Germinal center (tissue), 1 donor: ENCODE results near the gene CD19.
"Not testable (repeated sequence)": the region's sequence is repeated elsewhere in the genome, so short reads cannot be mapped to it uniquely, and the experiment has no call there.

Source experiments
- DNase-seq: peaks from one replicate; pipeline ENCODE4 v3.0.0; 2012; ENCODE audit warnings: mixed read lengths, low spot score

CD19 gene

DNA sequence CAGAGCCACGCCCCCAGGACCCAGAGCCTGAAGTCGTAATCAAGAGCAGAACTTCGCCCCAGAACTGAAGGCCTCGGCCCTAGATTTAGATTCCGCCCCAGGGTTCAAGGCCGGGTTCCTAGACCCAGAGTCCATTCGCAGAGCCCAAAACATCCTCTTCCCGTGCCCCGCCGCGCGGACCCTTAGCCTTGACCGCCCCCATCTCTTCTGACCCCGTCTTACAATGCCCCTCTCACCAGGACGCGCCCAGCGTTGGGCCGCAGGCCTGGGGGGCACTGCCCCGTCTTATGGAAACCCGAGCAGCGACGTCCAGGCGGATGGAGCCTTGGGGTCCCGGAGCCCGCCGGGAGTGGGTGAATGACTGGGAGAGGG lies 5.0 kb downstream of the CD19 start:
- DNase-seq: no peak

DNA sequence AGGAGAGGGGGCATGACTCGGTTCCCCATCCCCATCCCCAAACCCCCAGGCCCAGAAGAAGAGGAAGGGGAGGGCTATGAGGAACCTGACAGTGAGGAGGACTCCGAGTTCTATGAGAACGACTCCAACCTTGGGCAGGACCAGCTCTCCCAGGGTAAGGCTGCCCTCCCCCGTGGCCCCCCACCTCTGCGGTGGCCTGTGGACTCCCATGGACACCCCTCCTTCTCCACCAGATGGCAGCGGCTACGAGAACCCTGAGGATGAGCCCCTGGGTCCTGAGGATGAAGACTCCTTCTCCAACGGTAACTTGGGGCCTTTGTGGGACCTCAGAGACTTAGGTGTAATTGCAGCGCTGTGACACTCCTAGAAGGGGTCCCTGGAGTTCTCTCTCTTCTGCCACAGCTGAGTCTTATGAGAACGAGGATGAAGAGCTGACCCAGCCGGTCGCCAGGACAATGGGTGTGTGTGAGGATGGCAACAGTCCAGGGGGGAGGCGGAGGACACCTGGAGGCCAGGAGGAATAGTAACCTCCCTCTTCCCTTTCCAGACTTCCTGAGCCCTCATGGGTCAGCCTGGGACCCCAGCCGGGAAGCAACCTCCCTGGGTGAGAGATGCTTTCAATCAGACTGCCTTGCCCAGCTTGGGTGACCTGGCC lies 5.6 kb downstream of the CD19 start:
- no peak for DNase-seq

DNA sequence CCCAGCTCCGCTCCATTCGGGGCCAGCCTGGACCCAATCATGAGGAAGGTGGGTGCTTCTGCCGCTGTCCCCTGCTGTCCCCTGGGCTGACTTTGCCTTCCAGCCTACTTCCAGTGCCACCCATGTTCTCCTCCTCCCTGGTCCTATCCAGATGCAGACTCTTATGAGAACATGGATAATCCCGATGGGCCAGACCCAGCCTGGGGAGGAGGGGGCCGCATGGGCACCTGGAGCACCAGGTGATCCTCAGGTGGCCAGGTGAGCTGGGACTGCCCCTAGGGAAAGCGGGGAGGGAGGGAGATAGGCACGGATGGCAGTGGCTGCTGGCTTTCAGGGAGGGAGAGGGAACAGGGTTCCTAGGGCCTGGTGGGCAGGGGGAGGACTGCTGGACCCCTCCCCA lies 7.0 kb downstream of the CD19 start:
- no peak for DNase-seq

DNA sequence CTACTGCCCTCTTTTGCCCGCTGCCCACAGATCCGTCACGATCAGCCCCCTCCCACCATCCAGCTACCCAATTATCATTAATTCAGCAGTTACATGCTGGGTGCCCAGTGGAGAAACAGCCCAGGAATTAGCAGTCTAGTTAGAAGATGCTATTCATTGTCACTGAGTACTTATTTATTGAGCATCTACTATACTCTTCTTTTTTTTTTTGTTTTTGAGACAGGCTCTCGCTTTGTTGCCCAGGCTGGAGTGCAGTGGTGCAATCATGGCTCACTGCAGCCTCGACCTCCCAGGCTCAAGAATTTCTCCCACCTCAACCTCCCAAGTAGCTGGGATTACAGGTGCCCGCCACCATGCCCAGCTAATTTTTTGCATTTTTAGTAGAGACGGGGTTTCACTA lies 8.1 kb downstream of the CD19 start:
- not testable (repeated sequence) for DNase-seq

DNA sequence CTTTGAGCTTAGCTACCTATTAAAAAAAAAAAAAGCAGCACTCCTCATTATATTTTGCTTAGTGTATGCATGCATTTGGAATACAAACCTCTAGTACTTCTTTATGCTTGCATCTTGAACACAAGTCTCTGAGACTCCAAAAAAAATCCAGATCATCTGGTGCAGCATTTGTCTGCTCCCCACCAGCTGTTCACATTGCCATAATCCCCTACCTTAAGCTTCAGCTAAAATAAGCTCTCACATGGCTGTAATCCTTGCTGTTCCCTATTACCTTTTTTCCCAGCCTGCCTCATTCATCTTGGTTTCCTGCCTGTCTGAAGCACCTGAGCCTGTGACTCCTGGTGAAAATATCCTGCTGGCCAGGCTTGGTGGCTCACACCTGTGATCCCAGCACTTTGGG lies 11.5 kb downstream of the CD19 start:
- no peak for DNase-seq

DNA sequence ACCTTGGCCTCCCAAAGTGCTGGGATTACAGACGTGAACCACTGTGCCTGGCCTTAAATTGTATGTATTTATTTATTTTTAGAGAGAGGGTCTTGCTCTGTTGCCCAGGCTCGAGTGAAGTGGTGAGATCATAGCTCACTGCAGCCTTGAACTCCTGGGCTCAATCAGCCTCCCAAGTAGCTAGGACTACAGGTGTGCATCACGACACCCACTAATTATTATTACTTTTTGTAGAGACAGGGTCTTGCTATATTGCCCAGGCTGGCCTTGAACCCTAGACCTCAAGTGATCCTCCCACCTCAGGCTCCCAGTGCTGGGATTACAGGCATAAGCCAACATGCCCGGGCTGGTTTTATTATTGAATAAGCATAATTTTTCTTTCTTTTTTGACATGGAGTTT lies 14.9 kb downstream of the CD19 start:
- no peak for DNase-seq

DNA sequence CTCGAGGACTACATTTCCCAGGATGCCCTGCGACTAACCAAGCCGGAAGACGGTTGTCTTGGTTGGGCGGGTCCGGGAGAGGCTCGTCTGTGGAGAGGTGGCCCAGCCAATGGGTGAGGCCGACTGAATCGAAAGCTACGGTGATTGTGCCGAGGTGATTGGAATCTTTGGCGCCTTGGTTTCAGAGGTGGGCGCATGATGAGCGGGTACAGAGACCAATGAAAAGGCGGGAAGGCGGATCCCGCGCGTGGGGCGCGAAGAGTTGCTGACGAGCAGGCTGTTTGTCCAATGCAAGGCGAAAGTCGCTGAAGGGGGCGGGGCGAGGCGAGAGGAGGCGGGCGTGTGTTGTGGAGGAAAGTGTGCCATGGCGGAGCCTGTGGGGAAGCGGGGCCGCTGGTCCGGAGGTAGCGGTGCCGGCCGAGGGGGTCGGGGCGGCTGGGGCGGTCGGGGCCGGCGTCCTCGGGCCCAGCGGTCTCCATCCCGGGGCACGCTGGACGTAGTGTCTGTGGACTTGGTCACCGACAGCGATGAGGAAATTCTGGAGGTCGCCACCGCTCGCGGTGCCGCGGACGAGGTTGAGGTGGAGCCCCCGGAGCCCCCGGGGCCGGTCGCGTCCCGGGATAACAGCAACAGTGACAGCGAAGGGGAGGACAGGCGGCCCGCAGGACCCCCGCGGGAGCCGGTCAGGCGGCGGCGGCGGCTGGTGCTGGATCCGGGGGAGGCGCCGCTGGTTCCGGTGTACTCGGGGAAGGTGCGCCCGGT lies 19.1 kb downstream of the CD19 start, which contains the start of gene NFATC2IP:
Gene NFATC2IP (plus strand): TSS at position 290 of the 762 bp plus-strand sequence. CDS start 75 bp downstream, at position 365.
- peak; percentile 99 for DNase-seq

DNA sequence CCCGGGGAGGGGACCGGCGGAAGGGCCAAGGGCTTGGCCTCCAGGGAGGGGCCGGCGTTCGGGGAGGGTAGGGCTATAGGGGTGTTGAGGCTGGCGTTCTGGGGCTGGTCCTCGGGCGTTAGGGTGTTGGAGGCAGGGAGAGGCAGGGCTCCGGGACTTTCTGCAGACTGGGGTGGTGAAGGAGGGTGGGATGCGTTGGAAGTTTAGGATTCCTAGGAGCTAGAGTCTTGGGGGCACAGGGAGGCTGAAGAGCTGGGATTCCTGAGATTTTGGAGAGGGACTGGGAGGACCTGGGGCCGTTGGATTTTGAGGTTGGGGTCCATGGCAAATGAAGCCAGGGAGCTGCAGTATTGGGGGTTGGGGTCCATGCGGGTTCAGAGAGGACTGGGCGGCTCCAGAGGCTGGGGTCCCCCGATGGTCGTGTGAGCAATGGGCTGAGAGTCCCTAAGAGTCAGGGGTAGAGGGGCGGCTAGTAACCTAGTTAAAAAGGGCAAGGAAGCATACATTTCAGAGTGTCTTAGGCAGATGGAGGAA lies 19.7 kb downstream of the CD19 start:
- DNase-seq: no peak

DNA sequence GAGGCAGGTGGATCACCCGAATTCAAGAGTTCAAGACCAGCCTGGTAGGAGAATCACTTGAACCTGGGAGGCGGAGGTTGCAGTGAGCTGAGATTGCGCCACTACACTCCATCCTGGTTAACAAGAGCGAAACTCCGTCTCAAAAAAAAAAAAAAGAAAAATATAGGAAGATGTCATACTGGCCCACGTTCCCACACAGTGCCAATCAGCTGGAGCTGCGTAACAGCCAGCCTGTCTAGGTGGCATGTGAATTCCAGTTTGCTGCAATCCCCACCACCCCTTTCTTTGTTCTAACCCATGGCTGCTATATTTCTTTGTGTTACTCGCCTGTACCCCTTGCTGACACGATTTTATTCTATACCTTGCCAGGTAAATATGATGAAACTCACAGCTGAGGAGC lies 26.4 kb downstream of the CD19 start:
- no peak for DNase-seq

DNA sequence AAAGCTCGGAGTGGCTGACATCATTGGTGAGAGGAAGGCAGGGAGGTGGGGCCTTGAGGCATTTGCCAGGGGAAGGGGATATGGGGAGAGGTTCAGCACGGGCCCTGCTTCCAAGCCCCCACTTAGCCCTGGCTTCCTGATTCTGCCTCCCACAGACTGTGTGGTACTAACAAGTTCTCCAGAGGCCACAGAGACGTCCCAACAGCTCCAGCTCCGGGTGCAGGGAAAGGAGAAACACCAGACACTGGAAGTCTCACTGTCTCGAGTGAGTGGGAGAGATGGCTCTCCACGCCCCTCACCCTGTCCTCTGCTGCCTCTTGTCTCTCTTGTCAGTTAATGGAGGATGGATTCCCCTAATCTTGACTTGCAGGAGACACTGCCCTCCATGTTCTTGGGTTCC lies 27.1 kb downstream of the CD19 start:
- DNase-seq: no peak

DNA sequence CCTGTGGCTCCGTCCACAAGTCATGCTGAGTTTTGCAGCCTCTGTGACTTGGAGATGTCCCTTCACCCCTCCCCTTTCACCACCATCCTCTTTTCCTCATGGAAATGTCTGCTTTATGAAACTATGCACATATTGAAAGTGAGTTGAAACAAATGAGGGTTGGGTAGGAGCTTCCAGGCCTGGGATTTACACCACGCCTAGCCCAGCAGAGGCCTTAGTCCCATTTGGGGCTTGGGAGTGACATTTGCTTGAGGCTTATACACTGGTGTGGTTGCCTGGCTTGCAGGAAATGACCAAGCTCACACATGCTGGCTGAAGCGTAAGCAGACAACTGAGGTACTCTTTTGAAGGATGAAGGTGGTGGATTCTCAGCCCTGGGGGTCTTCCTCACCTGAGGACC lies 32.3 kb downstream of the CD19 start:
- no peak for DNase-seq

DNA sequence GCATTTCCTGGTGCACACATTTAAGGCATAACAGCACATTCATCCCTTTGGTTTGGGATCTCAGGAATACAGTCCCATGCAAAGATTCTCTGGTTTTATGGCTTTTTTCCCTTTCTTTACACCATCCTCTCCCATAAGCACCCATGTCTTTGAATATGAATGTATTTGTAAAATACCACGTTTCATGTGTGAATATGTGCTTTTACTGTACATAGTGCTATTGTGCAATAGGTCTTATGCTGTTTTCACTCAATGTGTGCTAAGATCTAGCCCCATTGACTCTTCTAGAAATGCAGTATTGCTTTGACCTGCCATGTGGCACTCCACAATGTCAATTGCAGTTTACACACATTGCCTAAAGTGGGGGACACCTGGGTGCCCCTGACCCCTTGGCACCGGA lies 32.7 kb downstream of the CD19 start:
- no peak for DNase-seq

DNA sequence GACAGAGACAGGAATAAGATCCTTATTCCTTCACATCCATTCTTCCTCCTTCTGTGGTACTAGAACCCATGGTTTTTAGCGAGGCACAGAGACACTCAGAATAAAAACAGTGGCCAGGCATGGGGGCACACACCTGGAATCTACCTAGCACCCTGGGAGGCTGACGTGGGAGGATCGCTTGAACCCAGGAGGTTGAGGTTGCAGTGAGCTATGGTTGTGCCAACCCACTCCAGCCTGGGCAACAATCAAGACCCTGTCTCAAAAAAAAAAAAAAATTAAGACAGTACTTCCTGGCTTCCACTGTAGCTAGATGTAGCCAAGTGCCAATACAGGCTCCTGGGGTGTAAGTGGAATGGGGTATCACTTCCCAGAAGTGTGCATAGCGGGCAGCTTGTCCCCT lies 35.4 kb downstream of the CD19 start:
- no peak for DNase-seq

DNA sequence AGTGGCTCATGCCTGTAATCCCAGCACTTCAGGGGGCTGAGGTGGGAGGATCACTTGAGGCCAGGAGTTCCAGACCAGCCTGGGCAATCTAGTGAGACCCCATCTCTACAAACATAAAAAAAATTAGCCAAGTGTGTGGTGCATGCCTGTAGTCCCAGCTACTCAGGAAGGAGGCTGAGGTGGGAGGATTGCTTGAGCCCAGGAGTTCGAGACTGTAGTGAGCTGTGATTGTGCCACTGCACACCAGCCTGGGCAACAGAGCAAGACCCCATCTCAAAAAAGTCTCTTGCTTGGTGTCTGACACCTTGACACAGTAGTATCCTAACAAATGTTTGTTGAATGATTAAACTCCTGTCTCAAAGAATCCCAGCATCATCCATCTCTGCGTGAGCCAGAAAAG lies 37.9 kb downstream of the CD19 start:
- not testable (repeated sequence) for DNase-seq

DNA sequence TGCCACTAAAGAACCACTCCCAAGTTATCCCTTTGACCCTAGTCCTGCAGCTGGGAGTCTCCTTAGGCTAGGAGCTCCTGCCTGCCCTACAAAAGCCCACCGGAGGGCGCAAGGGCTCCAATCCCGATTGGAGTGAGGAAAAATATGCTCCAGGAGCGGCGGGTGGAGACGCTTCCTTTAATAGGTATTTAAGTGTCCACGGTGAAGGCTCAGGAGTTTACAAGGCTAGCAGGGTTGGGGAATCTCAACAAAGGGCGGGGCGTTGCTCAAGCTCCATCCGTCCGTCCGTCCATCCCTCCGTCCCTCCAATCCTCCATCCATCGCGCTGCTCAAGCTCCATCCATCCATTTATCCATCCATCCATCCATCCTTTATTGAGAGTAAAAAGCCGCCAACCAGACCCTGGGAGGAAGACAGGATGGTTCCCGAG lies 42.3 kb downstream of the CD19 start:
- no peak for DNase-seq

DNA sequence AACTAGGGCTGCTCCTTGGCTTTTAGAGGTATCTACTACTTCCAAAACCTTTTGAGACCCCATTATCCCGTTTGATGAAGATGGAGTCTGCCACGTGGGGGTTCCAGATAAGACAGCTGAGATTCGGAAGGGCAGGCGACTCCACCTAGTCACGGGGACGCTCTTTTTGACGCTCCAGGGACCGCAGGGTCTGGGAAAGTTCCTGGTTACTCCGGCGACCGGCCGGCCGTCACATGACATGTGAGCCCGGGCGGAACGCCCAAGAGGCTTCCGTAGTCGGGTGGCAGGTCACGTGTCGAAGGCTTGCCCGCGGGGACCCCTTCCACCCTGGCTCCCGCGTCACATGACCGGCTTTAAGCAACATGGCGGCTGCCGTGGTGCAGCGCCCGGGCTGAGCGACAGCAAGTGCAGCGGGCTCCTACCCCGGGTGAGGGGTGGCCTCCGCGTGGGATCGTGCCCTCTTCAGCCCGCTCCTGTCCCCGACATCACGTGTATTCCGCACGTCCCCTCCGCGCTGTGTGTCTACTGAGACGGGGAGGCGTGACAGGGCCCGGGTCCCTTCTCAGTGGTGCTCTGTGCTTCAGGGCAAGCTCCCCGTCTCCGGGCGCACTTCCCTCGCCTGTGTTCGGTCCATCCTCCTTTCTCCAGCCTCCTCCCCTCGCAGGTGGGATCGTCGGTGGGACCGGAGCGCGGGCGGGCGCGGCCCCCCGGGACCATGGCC lies 42.8 kb downstream of the CD19 start, which contains the start of gene SPNS1:
Gene SPNS1 (plus strand): TSS at position 342 of the 721 bp plus-strand sequence. CDS start 374 bp downstream, at position 716.
- DNase-seq: peak; percentile 94

DNA sequence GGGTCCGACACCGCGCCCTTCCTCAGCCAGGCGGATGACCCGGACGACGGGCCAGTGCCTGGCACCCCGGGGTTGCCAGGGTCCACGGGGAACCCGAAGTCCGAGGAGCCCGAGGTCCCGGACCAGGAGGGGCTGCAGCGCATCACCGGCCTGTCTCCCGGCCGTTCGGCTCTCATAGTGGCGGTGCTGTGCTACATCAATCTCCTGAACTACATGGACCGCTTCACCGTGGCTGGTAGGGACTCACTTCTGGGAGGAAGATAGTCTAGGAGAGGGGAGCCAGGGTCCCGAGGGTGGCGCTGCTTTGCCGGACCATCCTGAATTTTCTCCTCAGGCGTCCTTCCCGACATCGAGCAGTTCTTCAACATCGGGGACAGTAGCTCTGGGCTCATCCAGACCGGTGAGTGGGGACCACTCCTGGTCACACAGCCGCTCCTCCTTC lies 43.4 kb downstream of the CD19 start:
- DNase-seq: no peak

DNA sequence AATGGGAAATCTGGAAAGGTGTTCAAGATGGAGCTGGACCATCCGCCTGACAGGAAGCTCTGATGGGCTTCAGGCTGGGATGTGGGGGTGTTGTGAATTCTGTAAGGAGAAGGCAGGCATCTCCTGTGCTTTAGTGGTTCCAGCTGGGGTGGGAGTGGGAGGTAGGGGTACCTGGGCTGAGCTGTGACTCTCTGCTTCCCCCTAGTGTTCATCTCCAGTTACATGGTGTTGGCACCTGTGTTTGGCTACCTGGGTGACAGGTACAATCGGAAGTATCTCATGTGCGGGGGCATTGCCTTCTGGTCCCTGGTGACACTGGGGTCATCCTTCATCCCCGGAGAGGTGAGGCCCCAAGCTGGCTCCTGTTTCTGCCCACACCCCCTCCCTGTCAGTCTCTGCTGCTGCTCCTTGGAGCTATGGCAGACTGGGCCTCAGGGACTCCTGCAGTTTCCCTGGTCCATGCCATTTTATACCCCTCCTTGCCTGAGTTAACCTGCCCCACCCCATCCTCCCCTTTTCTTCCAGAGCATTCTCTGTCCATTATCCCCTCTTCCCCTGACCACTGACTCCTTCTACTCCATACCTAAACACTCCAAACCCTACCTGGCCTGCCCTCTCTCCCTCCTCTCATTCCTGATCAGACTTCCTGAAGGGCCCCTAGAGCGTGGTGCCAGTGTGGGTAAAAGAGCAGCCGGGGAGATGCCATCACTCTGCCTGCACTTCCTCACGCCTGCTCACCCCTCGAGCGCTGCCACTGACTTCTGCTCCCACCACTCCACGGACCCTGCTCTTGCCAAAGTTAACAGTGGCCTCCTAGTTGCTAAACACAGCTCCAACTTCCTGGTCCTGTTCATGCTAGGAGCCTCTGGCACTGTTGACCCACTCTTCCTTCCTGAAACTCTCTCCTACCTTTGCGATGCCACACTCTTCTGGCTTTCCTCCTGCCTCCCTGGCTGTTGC lies 46.2 kb downstream of the CD19 start:
- DNase-seq: peak; percentile 67

DNA sequence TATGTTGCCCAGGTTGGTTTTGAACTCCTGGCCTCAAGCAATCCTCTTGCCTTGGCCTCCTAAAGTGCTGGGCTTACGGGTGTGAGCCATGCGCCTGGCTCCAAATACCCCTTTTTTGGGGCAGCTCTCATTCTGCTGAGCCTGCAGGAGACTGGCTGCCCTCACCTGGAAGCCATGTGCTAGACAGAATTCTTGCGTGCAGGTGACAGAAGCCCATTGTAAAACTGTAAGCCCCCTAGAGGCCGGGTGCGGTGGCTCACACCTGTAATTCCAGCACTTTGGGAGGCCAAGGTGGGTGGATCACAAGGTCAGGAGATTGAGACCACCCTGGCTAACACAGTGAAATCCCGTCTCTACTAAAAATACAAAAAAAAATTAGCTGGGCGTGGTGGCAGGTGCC lies 48.6 kb downstream of the CD19 start:
- not testable (repeated sequence) for DNase-seq

DNA sequence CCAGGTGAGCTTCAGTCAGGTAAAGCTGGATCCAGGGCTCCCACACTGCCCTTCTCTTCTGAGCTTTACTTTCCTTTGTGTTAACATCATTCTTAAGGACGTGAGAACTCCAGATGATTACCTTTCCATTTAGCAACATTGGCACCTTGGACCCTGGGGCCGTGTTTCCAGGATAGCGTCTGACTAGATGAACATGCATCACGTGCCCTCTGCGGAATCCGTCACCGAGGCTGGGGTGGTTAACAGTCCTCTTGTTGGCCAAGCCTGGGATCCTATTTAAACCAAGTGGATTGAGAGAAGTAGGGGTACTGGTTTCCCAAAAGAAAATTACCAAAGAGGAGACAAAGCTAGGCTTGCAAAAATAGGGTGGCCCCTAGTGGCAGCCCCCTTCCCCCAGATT lies 49.2 kb downstream of the CD19 start:
- DNase-seq: no peak

DNA sequence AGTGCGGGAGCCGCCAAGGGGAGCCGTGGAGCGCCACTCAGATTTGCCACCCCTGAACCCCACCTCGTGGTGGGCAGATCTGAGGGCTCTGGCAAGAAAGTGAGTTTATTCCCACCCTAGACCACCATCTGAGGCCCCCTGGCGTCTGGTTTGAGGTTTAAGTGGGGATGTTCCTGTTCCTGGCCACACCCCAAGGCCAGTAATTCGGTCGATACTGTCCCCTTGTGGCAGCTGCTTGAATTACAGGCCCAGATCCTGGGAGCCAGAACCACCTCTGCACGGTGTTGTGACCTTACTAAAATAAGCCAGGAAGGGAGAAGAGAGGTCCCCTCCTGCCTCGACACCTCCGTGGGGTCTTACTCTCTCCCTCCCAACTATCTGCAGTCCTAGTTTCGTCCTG lies 49.7 kb downstream of the CD19 start:
- DNase-seq: peak; percentile 72
